Measurements from ENCODE around the gene MYLK. TPM values are rescaled to one million over a fixed set of nuclear protein-coding genes. Genes with fewer than 3 reads are reported as not detected.
"Not testable (repeated sequence)": the region's sequence is repeated elsewhere in the genome, so short reads cannot be mapped to it uniquely, and the experiment has no call there.

MYLK gene
- total RNA-seq, 1 experiment from 2014 or later, result 28.8 TPM

DNA sequence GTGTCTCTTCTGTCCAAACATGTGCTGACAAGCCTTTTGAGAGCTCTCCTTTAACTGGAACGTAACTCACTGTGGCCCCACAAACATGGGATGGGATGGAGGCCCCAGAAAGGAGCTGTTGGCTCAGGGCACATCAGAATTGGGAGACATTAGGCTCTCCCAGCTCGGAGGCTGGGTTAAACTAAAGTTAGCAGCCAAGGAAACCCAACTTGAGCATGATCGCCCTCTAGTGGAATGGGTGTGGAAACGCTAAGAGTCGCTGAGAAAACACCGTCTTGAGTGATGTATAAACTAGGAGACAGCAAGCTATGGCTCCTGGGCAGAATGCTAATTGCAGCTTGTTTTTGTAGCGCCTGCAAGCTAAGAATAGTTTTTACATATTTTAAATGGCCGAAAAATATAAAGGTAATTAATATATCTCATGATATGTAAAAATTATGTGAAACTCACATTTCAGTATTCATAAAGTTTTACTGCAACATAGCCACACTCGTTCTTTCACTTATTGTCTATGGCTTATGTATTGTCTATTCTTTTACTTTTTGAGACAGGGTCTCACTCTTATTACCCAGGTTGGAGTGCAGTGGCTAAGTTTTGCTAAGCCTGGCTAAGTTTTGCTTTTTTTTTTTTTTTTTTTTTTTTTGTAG, 160.5 kb downstream of the MYLK start:
- in situ Hi-C loops (cut with HindIII; ENCODE audit: low pct_unique_long_range_greater_than_20kb, low sequenced_read_pairs), result no loop called here
- DNase-seq (ENCODE audit: low read depth), result peak; percentile 56

DNA sequence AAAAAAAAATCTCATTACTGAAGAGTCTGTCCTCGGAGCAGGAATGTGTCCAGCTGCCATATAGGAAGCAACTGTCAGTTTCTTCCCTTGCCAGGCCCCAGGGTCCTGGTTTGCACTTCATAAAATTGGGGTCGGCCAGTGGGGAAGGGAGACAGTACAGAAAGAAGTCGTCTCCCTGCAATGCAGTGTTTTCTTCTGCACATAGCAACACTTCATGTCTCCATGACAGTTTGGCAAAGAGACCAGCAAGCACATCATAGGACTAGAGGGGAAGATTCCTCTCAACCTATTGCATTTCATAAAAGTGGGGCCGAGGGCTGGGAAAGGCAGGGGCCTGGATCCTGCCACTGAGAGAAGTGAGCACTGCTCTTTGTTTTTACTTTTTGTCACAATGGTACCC, 161.1 kb downstream of the MYLK start:
- in situ Hi-C loops (cut with HindIII; ENCODE audit: low pct_unique_long_range_greater_than_20kb, low sequenced_read_pairs), result no loop called here
- DNase-seq (ENCODE audit: low read depth), result no peak

DNA sequence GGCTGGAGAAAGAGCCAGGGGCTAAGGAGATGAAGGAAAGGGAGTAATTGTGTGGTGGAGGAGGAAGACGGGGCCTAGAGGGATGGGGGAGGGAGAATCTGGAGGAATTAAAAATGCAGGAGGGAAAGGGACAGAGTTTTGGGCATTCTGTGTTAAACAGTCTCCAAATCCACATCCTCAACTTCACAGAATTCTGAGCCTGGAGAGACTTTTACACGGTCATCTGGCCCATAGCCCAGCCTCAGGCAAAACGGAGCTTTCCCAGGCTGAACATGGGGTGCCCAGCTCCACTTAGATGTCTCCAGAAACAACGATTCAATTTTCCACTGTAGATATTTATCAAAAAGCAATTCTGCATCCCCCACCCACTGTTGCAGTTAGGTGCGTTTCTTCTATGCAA, 161.7 kb downstream of the MYLK start:
- in situ Hi-C loops (cut with HindIII; ENCODE audit: low pct_unique_long_range_greater_than_20kb, low sequenced_read_pairs), result no loop called here

DNA sequence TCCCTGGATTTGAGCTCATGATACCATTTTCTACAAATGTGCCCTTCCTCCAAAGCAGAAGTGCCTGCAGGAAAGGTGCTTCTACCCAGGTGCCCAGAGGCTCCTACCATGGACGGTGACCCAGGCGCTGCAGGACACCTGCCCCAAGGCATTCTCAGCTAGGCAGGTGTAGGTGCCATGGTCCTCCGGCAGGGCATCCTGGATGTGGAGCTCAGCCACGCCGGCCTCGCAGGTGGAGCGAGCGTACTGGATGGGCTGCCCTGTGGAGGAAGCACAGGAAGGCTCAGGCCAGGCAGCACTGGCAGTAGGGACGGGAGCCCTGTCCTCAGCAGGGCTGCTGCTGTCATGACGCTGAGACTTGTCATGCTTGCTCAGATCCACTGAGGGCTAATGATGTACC, 162.1 kb downstream of the MYLK start:
- DNase-seq (ENCODE audit: low read depth), result no peak
- in situ Hi-C loops (cut with HindIII; ENCODE audit: low pct_unique_long_range_greater_than_20kb, low sequenced_read_pairs), result no loop called here

More for the DNA sequence above, 161.7 kb downstream of the MYLK start:
- DNase-seq (ENCODE audit: low read depth), result no peak

DNA sequence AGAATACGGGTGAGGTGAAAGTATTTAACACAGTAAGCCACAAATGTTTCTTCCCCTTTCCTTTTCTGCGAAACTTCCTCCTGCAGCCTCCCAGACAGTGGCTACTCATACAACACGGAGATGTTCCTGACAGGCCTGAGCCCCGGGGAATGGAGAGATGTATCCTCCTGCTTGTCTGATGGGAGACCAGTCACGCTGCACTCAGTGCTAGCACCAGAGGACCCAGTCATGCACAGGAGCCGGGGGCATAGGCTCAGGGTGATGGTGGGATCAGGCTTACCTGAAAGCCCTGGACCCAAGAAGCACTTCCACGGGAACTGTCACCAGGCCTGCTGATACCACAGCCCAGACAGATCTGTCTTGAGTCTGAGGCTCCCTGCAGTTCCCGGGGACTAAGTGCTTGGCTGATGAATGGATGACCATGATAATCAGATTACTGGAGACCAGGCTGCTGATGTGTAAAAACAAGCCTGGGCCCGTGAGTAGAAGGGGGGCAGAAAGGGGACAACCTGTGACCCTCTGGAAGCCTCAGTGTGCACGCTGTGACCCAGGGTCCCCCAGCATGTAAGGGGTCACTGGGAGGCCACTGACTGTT, 162.9 kb downstream of the MYLK start:
- in situ Hi-C loops (cut with HindIII; ENCODE audit: low pct_unique_long_range_greater_than_20kb, low sequenced_read_pairs); DNase-seq (ENCODE audit: low read depth): not testable (repeated sequence)

DNA sequence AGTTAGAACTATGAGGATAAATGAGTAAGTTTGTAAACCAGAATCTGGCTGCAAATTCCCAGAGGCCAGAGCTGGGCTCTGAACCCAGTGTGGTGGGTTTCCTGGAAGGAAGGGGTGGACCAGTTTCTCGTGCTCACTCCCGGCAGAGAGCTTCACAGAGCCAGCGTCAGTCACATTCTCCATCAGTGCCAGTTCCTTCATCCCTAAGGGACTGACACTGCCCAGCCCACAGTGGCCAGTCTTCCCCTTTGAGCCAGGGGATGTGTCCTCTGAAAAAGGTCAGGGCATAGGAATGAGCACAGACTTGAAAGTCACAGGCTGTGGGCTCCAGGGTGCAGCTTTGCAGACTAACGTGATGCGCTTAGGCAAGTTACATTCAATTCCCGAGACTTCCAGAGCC, 163.5 kb downstream of the MYLK start:
- in situ Hi-C loops (cut with HindIII; ENCODE audit: low pct_unique_long_range_greater_than_20kb, low sequenced_read_pairs), result no loop called here
- no peak for DNase-seq (ENCODE audit: low read depth)

DNA sequence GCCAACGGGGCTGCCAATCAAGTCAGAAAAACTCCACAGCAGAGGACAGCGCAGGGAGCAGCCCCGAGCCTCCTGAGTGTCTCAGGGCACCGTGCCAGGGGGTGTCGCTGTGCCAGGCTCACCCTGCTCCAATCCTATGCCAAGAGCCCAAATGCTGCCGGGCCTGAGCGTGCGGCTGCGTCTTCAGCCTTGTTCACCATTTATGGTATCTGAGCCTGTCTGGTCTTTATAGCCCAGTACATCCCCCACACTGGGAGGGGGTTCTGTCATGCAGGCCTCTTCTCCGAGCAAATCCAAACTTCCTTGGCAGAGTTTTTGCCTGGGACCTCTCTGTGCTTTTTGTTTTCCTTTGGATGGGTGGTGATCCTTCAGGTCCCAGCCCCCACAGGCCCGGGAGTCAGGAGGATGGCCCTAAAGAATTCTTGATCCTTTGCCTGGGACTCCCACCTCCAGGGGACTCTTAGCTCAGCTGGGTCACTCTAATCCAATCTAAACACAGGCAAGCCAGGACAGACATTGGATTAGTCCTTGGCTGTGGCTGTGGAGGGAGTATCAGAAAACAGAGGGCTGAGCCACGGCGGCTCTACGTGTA, 164.2 kb downstream of the MYLK start:
- in situ Hi-C loops (cut with HindIII; ENCODE audit: low pct_unique_long_range_greater_than_20kb, low sequenced_read_pairs), result no loop called here
- no peak for DNase-seq (ENCODE audit: low read depth)

DNA sequence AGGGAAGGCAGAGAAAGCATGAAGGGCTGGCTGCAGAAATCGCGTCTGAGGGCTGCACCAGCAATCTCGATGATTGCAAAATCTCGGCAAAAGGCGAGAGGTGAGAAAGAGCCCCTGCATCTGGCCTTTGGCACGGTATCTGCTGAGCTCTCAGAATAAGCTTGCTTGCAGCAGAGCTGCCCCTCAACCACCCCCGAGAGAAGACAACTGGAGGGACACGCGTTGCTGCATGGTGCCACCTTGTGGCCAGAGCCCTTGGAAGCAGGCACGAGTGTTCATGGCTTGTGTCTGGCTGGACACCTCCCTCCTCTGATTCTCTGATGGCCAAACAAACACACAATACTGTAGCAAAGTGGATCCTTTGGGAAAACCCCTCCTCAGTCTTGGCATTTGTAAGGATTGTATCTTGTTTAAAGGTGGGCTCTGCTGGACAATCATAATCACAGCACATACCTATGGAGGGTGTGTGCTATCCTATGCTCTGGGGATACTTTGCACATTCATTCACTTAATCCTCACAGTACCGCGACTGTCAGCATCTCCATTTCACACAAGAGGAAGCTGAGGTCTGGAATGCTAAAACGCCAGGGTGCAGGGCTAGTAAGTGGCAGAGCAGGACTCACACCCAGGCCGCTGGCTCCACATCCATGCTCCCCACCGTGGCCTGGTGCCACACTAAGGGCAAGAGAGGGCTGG, 164.9 kb downstream of the MYLK start:
- in situ Hi-C loops (cut with HindIII; ENCODE audit: low pct_unique_long_range_greater_than_20kb, low sequenced_read_pairs), result not testable (repeated sequence)
- peak; percentile 46 for DNase-seq (ENCODE audit: low read depth)

DNA sequence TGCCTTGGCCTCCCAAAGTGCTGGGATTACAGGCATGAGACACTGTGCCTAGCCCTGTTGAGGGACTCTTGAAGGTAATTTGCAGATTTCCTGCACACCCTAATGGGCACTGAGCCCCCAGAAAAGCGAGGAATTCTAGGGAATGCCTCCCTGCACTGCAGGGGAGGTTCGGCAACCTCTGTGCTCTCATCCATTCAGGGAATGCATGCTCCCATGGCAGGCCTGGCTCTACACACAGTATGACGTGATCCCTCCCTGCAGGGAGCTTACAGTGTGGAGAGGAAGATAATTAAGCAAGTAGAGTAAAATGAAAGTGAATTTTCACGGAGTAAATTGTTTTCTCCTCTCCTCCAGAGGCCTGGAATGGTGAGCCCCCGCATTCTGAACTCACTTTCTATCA, 166.0 kb downstream of the MYLK start:
- in situ Hi-C loops (cut with HindIII; ENCODE audit: low pct_unique_long_range_greater_than_20kb, low sequenced_read_pairs), result no loop called here

DNA sequence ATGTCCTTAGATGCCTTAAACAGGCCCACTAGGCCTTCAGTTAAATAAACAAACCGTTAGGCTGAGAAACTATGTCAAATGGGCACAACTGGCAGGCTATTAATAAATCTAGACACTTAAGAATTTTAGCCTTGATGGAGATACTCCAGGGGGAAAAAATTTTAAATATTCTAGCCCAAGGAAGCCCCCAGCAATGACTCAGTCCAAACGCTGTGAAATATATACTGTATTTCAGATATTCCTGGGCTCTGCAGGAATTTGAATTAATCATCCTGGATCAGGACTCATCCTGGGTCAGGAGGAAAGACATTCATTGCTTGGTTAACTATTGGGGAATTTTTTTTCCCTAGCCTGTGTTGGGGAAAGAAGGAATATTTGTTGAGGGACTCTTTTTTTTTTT, 166.7 kb downstream of the MYLK start:
- in situ Hi-C loops (cut with HindIII; ENCODE audit: low pct_unique_long_range_greater_than_20kb, low sequenced_read_pairs); DNase-seq (ENCODE audit: low read depth): not testable (repeated sequence)

More for the DNA sequence above, 166.0 kb downstream of the MYLK start:
- DNase-seq (ENCODE audit: low read depth), result no peak

DNA sequence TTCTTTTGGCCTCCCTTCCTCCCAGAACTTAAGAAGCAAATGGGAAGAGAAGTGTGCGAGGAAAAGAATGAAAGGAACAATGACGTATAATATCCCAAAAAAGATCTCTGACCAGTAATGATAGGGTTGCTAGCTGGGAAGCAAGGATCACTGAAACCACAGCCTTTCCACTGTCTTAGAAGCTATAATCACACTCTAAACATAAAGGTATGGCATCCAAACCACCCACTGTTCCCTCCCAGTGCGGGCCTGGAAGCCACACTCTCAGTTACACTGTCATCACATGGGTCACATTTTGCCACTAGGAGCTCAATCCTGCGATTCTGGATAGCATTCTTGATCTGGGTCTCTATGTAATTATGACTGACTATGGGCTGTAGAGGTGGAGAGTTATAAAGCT, 167.7 kb downstream of the MYLK start:
- no peak for DNase-seq (ENCODE audit: low read depth)
- in situ Hi-C loops (cut with HindIII; ENCODE audit: low pct_unique_long_range_greater_than_20kb, low sequenced_read_pairs), result no loop called here

DNA sequence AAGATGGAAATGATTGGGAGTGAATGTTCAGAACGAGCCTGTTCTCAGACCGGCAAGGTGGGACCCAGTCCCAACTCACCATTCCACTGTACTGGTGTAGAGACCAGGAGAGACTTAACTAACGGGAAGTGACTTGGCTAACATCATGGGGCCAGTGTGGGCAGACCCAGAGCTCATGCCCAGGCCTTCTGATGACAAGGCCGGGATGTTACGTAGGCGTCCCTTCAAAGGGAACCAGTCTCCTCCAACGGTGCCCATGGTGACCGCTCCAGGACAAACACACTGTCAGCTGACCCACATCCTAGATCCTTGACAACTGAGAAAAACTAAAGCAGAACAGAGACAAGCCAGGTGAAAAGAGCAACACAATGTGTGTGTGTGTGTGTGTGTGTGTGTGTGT, 170.9 kb downstream of the MYLK start:
- no peak for DNase-seq (ENCODE audit: low read depth)
- in situ Hi-C loops (cut with HindIII; ENCODE audit: low pct_unique_long_range_greater_than_20kb, low sequenced_read_pairs), result no loop called here

DNA sequence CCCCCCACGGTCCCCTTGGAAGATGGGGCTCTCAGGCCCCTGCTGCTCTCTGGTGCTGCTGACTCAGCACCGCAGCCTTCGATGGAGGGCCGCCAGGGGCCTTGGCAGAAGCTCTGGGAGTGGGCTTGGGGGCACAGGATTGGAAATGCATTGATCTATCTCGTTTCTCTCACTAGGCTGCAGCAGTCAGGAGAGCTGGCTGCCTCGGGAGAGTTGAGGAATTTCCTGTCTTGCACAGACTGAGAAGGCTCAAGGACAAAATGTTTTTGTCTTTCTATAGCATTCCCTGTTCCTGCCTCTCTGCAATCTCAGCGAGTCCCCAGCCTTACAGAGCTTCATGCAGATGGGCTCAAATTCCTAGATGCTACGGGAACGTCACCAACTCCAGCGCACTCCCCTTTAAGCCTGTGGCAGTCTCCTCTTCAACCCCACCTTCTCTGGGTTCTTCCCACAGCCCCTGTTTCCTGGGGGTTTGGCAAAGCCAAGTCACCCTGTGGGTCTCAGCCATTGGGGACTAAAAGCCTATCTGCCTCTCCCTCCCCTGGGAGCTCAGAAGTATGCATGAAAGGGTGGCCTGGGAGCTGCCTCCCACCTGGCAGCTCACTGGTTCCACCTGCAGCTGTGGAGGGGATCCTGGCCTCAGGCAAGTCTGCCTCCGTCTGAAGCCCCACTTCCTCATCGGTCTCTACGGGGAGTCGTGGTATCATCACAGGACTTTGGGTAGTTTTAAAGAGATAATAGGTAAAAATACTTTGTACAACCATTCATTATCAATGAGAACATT, 171.9 kb downstream of the MYLK start:
- in situ Hi-C loops (cut with HindIII; ENCODE audit: low pct_unique_long_range_greater_than_20kb, low sequenced_read_pairs), result no loop called here
- no peak for DNase-seq (ENCODE audit: low read depth)

DNA sequence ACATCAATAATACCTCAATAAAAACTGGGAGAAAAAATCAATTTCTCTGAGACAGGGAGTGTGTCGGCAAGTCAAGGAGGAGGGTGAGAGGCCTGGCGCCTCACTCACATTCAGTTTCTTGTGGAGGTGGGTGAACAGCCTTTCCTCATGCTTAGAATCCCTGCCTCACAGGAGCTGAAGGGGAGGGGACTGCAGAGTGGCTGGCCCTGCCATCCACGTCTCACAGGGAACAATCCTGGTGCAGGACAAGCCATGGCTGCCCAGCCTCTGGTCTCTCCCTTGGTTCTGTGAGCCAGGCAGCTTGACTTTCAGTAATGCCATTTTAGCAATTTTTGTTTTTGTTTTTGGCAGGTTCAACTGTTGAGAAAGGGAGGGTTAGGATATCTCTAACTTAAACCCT, 172.8 kb downstream of the MYLK start:
- no peak for DNase-seq (ENCODE audit: low read depth)
- in situ Hi-C loops (cut with HindIII; ENCODE audit: low pct_unique_long_range_greater_than_20kb, low sequenced_read_pairs), result no loop called here

DNA sequence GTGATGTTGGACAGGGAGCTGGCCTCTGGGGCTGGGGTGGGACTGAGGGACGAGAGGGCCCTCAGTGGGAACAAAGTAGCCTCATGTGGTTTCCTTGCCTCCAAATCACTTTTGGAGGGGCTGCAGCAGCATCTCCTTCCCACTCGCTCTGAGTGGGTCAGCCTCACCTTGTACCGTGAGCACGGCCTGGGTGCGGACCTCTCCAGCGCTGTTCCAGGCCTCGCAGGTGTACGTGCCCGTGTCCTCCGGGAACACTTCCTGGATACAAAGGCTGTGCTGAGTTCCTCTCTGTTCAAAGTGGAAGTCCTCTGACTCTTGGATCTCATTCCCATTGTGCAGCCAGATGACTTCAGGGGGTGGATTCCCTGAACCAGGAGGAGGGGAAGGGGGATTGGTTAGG, 175.6 kb downstream of the MYLK start:
- DNase-seq (ENCODE audit: low read depth), result no peak
- in situ Hi-C loops (cut with HindIII; ENCODE audit: low pct_unique_long_range_greater_than_20kb, low sequenced_read_pairs), result no loop called here

DNA sequence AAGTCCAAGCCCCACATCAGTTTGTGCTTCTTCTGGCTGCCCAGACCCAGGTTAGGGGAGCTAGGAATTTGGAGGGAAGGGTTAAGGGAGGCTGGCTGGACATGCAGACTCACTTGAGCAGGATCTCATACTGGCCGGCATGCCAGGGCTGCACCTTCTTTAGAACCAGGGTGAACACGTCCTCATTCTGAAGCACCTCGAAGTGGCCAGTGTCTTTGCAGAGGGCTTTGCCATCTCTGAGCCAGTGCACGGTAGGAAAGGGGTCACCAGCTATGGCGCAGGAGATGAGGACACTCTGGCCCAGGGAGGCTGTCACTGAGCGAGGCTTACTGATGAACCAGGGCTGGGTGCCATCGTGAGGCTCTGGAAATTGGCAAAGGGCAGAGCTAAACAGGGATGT, 176.5 kb downstream of the MYLK start:
- in situ Hi-C loops (cut with HindIII; ENCODE audit: low pct_unique_long_range_greater_than_20kb, low sequenced_read_pairs); DNase-seq (ENCODE audit: low read depth): not testable (repeated sequence)

DNA sequence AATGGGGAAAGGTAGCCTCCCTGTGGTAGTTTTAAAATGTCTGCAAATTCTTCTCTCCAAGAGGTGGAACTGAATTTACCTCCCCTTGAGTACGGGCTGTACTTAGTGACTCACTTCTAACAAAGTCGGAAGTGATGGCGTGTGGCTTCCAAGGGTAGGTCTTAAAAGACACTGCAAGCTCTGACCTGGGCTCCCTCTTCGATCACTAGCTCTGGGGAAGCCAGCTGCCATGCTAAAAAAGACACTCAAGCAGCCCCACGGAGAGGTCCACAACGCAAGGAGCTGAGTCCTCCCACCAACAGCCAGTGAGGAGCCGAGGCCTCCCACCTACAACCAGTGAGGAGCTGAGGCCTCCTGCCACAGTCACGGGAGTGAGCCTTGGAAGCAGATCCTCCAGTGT, 177.3 kb downstream of the MYLK start:
- DNase-seq (ENCODE audit: low read depth), result no peak
- in situ Hi-C loops (cut with HindIII; ENCODE audit: low pct_unique_long_range_greater_than_20kb, low sequenced_read_pairs), result no loop called here

DNA sequence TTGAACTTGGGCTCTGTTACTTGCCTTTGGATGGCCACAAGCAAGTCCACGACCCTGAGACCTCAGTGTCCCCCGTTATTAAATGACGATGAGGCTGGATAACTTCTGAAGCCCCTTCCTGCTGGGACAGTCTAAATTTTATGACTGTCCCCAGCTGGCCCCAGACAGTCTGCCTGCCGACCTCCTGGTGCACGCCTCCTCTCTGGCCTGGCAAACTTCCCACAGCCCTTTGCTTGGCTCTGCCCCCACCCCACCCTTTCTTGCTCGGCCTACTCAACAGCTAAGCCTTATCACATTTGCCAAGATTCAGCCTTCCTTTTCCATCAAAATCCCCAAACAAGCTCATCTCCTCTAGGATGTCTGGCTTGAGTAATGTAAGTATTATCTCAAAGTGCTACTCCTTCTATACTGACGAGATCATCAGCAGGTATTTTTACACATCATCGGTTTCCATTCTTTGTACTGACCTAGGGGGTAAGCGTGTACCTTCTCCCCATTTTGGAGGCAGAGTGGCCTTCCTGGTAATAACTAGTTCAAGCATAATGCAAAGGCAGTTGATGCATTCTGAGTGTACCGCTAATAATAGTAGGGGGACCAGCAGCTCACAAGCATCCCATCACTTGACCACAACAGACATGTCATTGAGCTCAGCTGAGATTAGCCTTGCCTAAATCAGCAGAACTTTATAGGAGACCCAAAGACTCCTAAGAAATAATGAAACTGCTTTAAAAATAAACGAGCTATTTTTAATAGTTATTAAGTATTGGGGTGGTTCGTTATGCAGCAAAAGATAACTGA, 178.4 kb downstream of the MYLK start:
- DNase-seq (ENCODE audit: low read depth), result no peak
- in situ Hi-C loops (cut with HindIII; ENCODE audit: low pct_unique_long_range_greater_than_20kb, low sequenced_read_pairs), result no loop called here

Measured in Caki2 (cell line).